SH-SY5Y (cell line): ENCODE results near the gene C5orf34.
A peak's percentile ranks its signal among the peaks of the same experiment; 100 is the strongest.

Experiments used
- GATA2 ChIP-seq: IDR thresholded peaks from 2 replicates; pipeline ENCODE4 v1.6.1; 2011; ENCODE audit warnings: mild to moderate bottlenecking, low read depth, low read length
- GATA3 ChIP-seq: IDR thresholded peaks from 2 replicates; pipeline ENCODE4 v1.6.1; 2011; ENCODE audit warnings: low read depth, mild to moderate bottlenecking, low read length, moderate library complexity

Gene C5orf34

GRCh38 chr5:43533646-43534045 is 18.7 kb upstream of the C5orf34 start:
- TF ChIP-seq GATA2, result no peak
- TF ChIP-seq GATA3, result no peak

GRCh38 chr5:43530648-43531047 is 15.7 kb upstream of the C5orf34 start:
- TF ChIP-seq GATA3, result no peak
- no peak for TF ChIP-seq GATA2

DNA sequence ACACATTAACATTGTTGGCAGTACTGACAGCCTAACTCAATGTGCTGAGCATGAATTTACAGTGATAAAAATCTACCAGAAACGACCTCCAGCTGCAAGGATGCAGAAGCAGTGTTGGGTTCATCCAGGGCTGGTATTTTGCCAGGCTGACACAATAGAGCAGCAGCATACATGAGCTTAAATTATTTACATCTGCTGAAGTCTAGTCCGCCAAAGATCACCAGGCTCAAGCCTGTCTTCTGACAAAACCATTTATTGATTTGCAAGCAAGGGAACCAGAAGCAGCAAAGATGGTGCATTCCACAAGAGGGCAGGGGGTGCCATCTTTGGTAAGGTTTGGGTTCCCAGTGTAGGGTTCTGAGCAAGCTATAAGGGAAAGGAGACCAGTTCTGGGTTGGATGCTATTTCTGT is 8.7 kb upstream of the C5orf34 start:
- peak; percentile 82 for TF ChIP-seq GATA3
- peak; percentile 95 for TF ChIP-seq GATA2

DNA sequence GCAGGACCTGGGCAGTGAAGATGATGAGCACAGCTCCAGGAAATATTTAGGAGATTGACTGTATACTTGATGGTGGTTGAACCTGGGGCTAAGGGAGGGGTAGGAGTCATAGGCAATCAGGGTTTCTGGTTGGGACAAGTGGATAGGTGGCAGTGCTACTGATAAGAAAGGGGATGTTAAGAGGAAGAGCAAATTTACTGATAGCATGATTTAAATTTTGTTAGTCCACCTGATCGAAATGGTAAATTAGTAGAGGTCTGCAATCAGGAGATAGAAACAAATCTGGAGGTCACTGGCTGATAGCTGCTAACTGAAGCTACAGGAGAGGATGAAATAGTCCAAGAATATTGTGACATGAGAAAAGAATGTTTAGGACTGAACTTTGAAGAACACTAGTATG is 5.7 kb upstream of the C5orf34 start:
- no peak for TF ChIP-seq GATA3
- TF ChIP-seq GATA2, result no peak

- no peak for TF ChIP-seq GATA2
- no peak for TF ChIP-seq GATA3
These were observed 715 bp upstream of the C5orf34 start for GRCh38 chr5:43515678-43516048.

GRCh38 chr5:43514471-43514815 is 505 bp downstream of the C5orf34 start:
- TF ChIP-seq GATA2 (no peak), GATA3 (no peak)

- no peak for TF ChIP-seq GATA3
- TF ChIP-seq GATA2, result no peak
These were observed 923 bp downstream of the C5orf34 start for GRCh38 chr5:43514025-43514424.

DNA sequence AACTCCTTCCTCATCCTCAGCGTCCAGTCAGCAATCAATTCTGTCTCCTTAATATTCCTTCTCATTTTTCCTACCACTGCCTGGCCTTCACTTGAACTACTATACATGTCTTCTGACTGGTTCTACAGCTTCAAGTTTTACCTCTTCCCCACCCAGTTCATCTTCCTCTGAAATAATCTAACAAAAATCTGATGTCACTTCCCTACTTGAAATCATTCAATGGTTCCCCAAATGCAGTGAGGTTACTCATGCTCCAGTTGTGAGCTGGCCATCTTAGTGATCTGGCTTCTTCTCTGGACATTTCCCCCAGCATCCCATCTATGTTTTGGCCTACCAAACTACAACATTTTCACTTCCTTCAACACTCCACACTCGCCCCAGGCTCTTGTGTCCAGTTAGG is 16.4 kb downstream of the C5orf34 start:
- TF ChIP-seq GATA2 (no peak), GATA3 (no peak)

DNA sequence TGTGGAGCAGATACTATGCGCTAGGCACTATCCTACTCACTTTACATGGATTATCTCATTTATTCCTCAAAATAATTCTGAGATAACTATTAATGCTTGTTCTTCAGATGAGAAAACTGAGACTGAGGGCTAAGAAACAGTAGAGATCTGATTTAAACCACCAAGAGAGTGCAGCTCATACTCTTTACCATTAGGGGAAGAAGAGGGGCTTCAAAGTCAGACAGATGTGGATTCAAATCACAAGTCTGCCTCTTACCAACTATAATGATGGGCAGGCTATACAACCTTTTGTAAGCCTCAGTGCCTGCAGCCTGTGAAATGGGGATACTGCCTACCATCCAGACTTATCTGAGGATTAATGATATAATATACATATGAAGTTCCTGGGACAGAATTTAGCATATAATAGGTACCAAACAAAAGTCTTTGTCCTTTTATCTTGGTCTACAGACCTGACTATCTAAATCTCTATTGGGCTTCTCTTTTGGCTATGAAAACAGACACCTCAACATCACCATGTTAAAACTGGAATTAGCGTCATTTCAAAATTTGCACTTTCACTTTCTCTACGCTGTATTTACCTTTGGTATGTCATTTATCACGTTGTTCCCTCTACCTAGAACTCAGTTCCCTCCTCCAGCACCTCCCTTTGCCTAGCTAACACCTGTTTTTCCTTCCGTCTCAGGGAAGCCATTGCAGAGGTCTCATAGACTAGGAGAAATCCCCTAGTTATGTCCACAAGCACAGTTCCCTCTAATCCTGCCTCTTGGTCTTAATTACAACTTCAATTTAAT is 17.4 kb downstream of the C5orf34 start:
- TF ChIP-seq GATA2 (no peak), GATA3 (no peak)

- no peak for TF ChIP-seq GATA2
- no peak for TF ChIP-seq GATA3
These were observed 23.6 kb downstream of the C5orf34 start for GRCh38 chr5:43491326-43491725.

DNA sequence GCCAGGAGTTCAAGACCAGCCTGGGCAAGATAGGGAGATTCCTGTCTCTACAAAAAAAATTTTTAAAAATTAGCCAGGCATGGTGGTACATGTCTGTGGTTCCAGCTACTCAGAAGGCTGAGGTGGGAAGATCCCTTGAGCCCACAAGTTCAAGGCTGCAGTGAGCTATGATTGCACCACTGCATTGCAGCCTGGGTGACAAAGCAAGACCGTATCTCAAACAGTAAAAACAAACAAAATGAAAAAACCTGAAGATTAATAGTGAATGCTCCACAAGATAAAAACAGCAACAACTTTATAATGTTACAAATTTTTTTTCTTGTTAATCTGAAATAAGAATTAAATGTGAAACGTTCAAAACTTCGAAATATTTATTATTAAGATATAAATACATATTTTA is 28.6 kb downstream of the C5orf34 start:
- TF ChIP-seq GATA3 (no peak), GATA2 (no peak)

GRCh38 chr5:43485406-43485805 is 29.5 kb downstream of the C5orf34 start:
- TF ChIP-seq GATA3 (no peak), GATA2 (no peak)

GRCh38 chr5:43484106-43484849 is 30.7 kb downstream of the C5orf34 start:
- TF ChIP-seq GATA3 (no peak), GATA2 (no peak)

- TF ChIP-seq GATA3, result no peak
- TF ChIP-seq GATA2, result no peak
These were observed 31.4 kb downstream of the C5orf34 start, which contains the start of gene TMEM267 for GRCh38 chr5:43483298-43484105. Gene TMEM267, minus strand, starts transcription at chr5:43483865. Its CDS starts 29,896 bp downstream, at chr5:43453969.
